GM21515 (cell line): ENCODE data around the gene NIP7.
"Not testable (repeated sequence)": the region's sequence is repeated elsewhere in the genome, so short reads cannot be mapped to it uniquely, and the experiment has no call there.

Source experiments
- ATAC-seq: cut with Tn5 transposase; IDR thresholded peaks from one replicate; pipeline ENCODE4 v1.9.1; 2021; ENCODE audit not compliant: unreplicated experiment

Gene NIP7

GRCh38 chr16:69339289-69340094 is at the start of gene NIP7, which contains the start of gene COG8:
TSS of gene NIP7 (plus strand) at chr16:69339772. CDS start at chr16:69339830, 58 bp downstream.
TSS of gene COG8 (minus strand) at chr16:69339564. CDS start at chr16:69339552, 12 bp downstream.
- peak; percentile 83 for ATAC-seq

- not testable (repeated sequence) for ATAC-seq
Observed at GRCh38 chr16:69291657-69292056, 47.9 kb upstream of the NIP7 start.

GRCh38 chr16:69293401-69293800 is 46.2 kb upstream of the NIP7 start:
- ATAC-seq, result no peak

- ATAC-seq, result no peak
Observed at GRCh38 chr16:69294051-69294450, 45.5 kb upstream of the NIP7 start.

- not testable (repeated sequence) for ATAC-seq
Observed at GRCh38 chr16:69296771-69297170, 42.8 kb upstream of the NIP7 start.

- ATAC-seq, result no peak
Observed at GRCh38 chr16:69298261-69298660, 41.3 kb upstream of the NIP7 start.

GRCh38 chr16:69301187-69301586 is 38.4 kb upstream of the NIP7 start:
- no peak for ATAC-seq

- no peak for ATAC-seq
Observed at GRCh38 chr16:69301861-69302260, 37.7 kb upstream of the NIP7 start.

GRCh38 chr16:69302301-69302700 is 37.3 kb upstream of the NIP7 start:
- ATAC-seq, result no peak

GRCh38 chr16:69306031-69306430 is 33.5 kb upstream of the NIP7 start:
- ATAC-seq, result no peak

- ATAC-seq, result no peak
Observed at GRCh38 chr16:69307091-69307490, 32.5 kb upstream of the NIP7 start.

- ATAC-seq, result no peak
Observed at GRCh38 chr16:69307856-69308255, 31.7 kb upstream of the NIP7 start.

GRCh38 chr16:69309316-69309715 is 30.3 kb upstream of the NIP7 start:
- no peak for ATAC-seq

GRCh38 chr16:69310653-69311532 is 28.7 kb upstream of the NIP7 start, which contains the start of gene VPS4A:
TSS of gene VPS4A (plus strand) at chr16:69311350. CDS start at chr16:69311512, 162 bp downstream.
- peak; percentile 94 for ATAC-seq

- peak; percentile 33 for ATAC-seq
Observed at GRCh38 chr16:69311533-69312387, 27.8 kb upstream of the NIP7 start.

- no peak for ATAC-seq
Observed at GRCh38 chr16:69313469-69313868, 26.1 kb upstream of the NIP7 start.

GRCh38 chr16:69314534-69314933 is 25.0 kb upstream of the NIP7 start:
- no peak for ATAC-seq

GRCh38 chr16:69315486-69316311 is 23.9 kb upstream of the NIP7 start:
- ATAC-seq, result no peak

- ATAC-seq, result no peak
Observed at GRCh38 chr16:69316595-69317034, 23.0 kb upstream of the NIP7 start.
